Activated gamma-delta T cell treated with Interleukin-2 at 50 U/mL for 16 hours (primary cell): Measurements from ENCODE around the gene MOV10L1.

Experiments used
- DNase-seq: peaks from one replicate; pipeline ENCODE4 v3.0.0-alpha.2; 2020

The MOV10L1 gene

GRCh38 chr22:50178871-50179869 is 89.4 kb downstream of the MOV10L1 start:
- no peak for DNase-seq

GRCh38 chr22:50179937-50180726 is 90.3 kb downstream of the MOV10L1 start:
- no peak for DNase-seq

GRCh38 chr22:50180727-50181521 is 91.1 kb downstream of the MOV10L1 start:
- DNase-seq, result no peak

GRCh38 chr22:50182176-50183081 is 92.6 kb downstream of the MOV10L1 start:
- no peak for DNase-seq

GRCh38 chr22:50183141-50183971 is 93.5 kb downstream of the MOV10L1 start:
- DNase-seq, result no peak

GRCh38 chr22:50184004-50184901 is 94.4 kb downstream of the MOV10L1 start:
- DNase-seq, result no peak

GRCh38 chr22:50184902-50185374 is 95.1 kb downstream of the MOV10L1 start:
- no peak for DNase-seq

GRCh38 chr22:50185375-50186087 is 95.7 kb downstream of the MOV10L1 start, which contains the start of gene TRABD:
Gene TRABD, plus strand, starts transcription at chr22:50185913. Its CDS starts 7,148 bp downstream, at chr22:50193061.
- DNase-seq, result peak; percentile 84

GRCh38 chr22:50186181-50186714 is 96.4 kb downstream of the MOV10L1 start:
- no peak for DNase-seq

GRCh38 chr22:50186761-50187523 is 97.1 kb downstream of the MOV10L1 start:
- no peak for DNase-seq

- no peak for DNase-seq
Measured at GRCh38 chr22:50188356-50188755, 98.5 kb downstream of the MOV10L1 start.

- no peak for DNase-seq
Measured at GRCh38 chr22:50189184-50189848, 99.5 kb downstream of the MOV10L1 start.

- no peak for DNase-seq
Measured at GRCh38 chr22:50189849-50190181, 100.0 kb downstream of the MOV10L1 start.

GRCh38 chr22:50190182-50190940 is 100.6 kb downstream of the MOV10L1 start:
- DNase-seq, result peak; percentile 81

- DNase-seq, result peak; percentile 81
Measured at GRCh38 chr22:50190941-50191741, 101.3 kb downstream of the MOV10L1 start.
